Mucosa of gallbladder (tissue), 1 donor: ENCODE results near the gene SPATA24. TPM values are rescaled to one million over a fixed set of nuclear protein-coding genes. Genes with fewer than 3 reads are reported as not detected.

ENCODE experiments used
- total RNA-seq: library from RNA; stranded (reverse); gene quantifications from one replicate; pipeline ENCODE4 v1.2.1, GENCODE V29; 2021
- donor health status: DM: no; HTN: no; CAD: no.

SPATA24 gene
- total RNA-seq, 1 donor from 2014 or later, result 7.3 TPM

Other genes with a start within 250 kb of the SPATA24 start
- 76.7 TPM for gene SIL1, start 205.7 kb downstream of the SPATA24 start, total RNA-seq
- gene MATR3, start 110.3 kb downstream of the SPATA24 start, total RNA-seq, result 161 TPM
- 73.3 TPM for gene PAIP2, start 62.2 kb downstream of the SPATA24 start, total RNA-seq
- gene SLC23A1, start 20.8 kb downstream of the SPATA24 start, total RNA-seq, result 17.0 TPM
- 1.1 TPM for gene MZB1, start 14.2 kb downstream of the SPATA24 start, total RNA-seq
- gene PROB1, start 9.0 kb downstream of the SPATA24 start, total RNA-seq, result 3.0 TPM
- 14.6 TPM for gene DNAJC18, start 35.4 kb upstream of the SPATA24 start, total RNA-seq
- 9.4 TPM for gene ECSCR, start 58.7 kb upstream of the SPATA24 start, total RNA-seq
- 0.17 TPM for gene SMIM33, start 66.9 kb upstream of the SPATA24 start, total RNA-seq
- 35.3 TPM for gene STING1, start 78.7 kb upstream of the SPATA24 start, total RNA-seq
- 101 TPM for gene UBE2D2, start 157.2 kb upstream of the SPATA24 start, total RNA-seq
- 71.7 TPM for gene CXXC5, start 244.3 kb upstream of the SPATA24 start, total RNA-seq